Spinal cord (tissue), 10 donors: Measurements from ENCODE around the gene KDM2A. TPM values are rescaled to one million over a fixed set of nuclear protein-coding genes. Genes with fewer than 3 reads are reported as not detected.

Experiments used
- DNase-seq, 6 donors: peaks; one replicate each; pipeline versions ENCODE4 v3.0.0 to v3.0.0-alpha.2; 2013 to 2015; ENCODE audit warnings: low spot score in 6 of 6, low read depth in 4 of 6
- H3K27ac ChIP-seq: one replicate; pipeline ENCODE4 v1.5.1; 2013; ENCODE audit warnings: low read depth, low read length, control low read depth
- H3K27me3 ChIP-seq: one replicate; pipeline ENCODE4 v1.6.1; 2013; ENCODE audit warnings: low read length; ENCODE audit not compliant: control insufficient read depth, insufficient read depth
- H3K36me3 ChIP-seq: one replicate; pipeline ENCODE4 v1.6.1; 2013; ENCODE audit warnings: low read length; ENCODE audit not compliant: control insufficient read depth, insufficient read depth
- H3K4me1 ChIP-seq: one replicate; pipeline ENCODE4 v1.6.1; 2013; ENCODE audit warnings: low read length; ENCODE audit not compliant: control insufficient read depth, insufficient read depth
- H3K4me3 ChIP-seq: one replicate; pipeline ENCODE4 v1.5.1; 2013; ENCODE audit warnings: low read depth, low read length, control low read depth
- H3K9me3 ChIP-seq: one replicate; pipeline ENCODE4 v1.6.1; 2013; ENCODE audit warnings: low read length; ENCODE audit not compliant: control insufficient read depth, insufficient read depth
- WGBS: methylation state at CpG from one replicate; pipeline ENCODE4 v1.1.5; 2013; ENCODE audit warnings: missing lambda C conversion rate; ENCODE audit not compliant: insufficient coverage; 5-methylcytosine and 5-hydroxymethylcytosine counted together
- polyA plus RNA-seq, 2 donors: library from polyadenylated mRNA; unstranded; fragments of 120-200 nt; gene quantifications; one replicate each; pipeline ENCODE4 v1.2.1, GENCODE V29; 2013; ENCODE audit not compliant: insufficient read length in 2 of 2
- total RNA-seq, 2 donors: library from RNA; depleted of rRNA in 1 of 2; stranded (reverse); fragments of 120-200 nt in 1 of 2; fragments of >200 nt in 1 of 2; gene quantifications; one replicate each; pipeline versions ENCODE4 v1.2.3 to v1.2.4, GENCODE V29; 2013 to 2014
- donor health status: healthy.

The KDM2A gene
- total and polyA plus RNA-seq, 4 donors, result 46.3 to 71.5 (median 57.3) TPM

GRCh38 chr11:67287355-67288197 is 168.5 kb downstream of the KDM2A start:
- H3K36me3 ChIP-seq, result peaks cover 74% of the 10 kb centered on the region
- 83% methylated on average over 14 of the region's 14 CpGs for WGBS

GRCh38 chr11:67288198-67288451 is 169.1 kb downstream of the KDM2A start:
- Histone ChIP-seq H3K27ac (peak overlapping the region; percentile 96), H3K36me3 (peaks cover 69% of the 10 kb centered on the region), H3K9me3 (no peaks in the 10 kb centered on the region), H3K4me3 (peak overlapping the region; percentile 69), H3K27me3 (no peaks in the 10 kb centered on the region), H3K4me1 (peaks cover 53% of the 10 kb centered on the region)
- WGBS, result 37% methylated on average over 4 of the region's 4 CpGs
- DNase-seq, result no peak

More at GRCh38 chr11:67287355-67288197, 168.5 kb downstream of the KDM2A start:
- Histone ChIP-seq H3K9me3 (no peaks in the 10 kb centered on the region), H3K27me3 (no peaks in the 10 kb centered on the region), H3K4me1 (peaks cover 53% of the 10 kb centered on the region), H3K4me3 (peak overlapping the region; percentile 69), H3K27ac (peak overlapping the region; percentile 96)
- no peak for DNase-seq

- H3K4me3 ChIP-seq, result peak overlapping the region; percentile 69
- no peaks in the 10 kb centered on the region for H3K27me3 ChIP-seq
- WGBS, result under 1% methylated on average over 87 of the region's 87 CpGs
- H3K27ac ChIP-seq, result peak overlapping the region; percentile 96
- H3K9me3 ChIP-seq, result no peaks in the 10 kb centered on the region
- DNase-seq, result peak; percentile 65 to 96 (median 81)
- peaks cover 63% of the 10 kb centered on the region for H3K36me3 ChIP-seq
- peaks cover 53% of the 10 kb centered on the region for H3K4me1 ChIP-seq
Observed at GRCh38 chr11:67288452-67289225, 169.6 kb downstream of the KDM2A start.

GRCh38 chr11:67289226-67289650 is 170.2 kb downstream of the KDM2A start, which contains the start of gene ANKRD13D:
TSS of gene ANKRD13D (plus strand) at chr11:67289303. CDS start at chr11:67289461, 158 bp downstream.
- Histone ChIP-seq H3K27me3 (no peaks in the 10 kb centered on the region), H3K9me3 (no peaks in the 10 kb centered on the region), H3K27ac (peak within 1 kb of the TSS; percentile 96), H3K36me3 (peaks cover 57% of the 10 kb centered on the region), H3K4me1 (peaks cover 53% of the 10 kb centered on the region), H3K4me3 (peak within 1 kb of the TSS; percentile 69)
- no peak for DNase-seq
- WGBS, result 0% methylated on average over 50 of the region's 56 CpGs

- peak overlapping the region; percentile 68 for H3K4me3 ChIP-seq
- H3K4me1 ChIP-seq, result peaks cover 53% of the 10 kb centered on the region
- no peaks in the 10 kb centered on the region for H3K9me3 ChIP-seq
Observed at GRCh38 chr11:67289651-67290479, 170.8 kb downstream of the KDM2A start.

GRCh38 chr11:67290801-67291200 is 171.7 kb downstream of the KDM2A start:
- no peak for DNase-seq
- Histone ChIP-seq H3K4me3 (no peak overlapping the region), H3K36me3 (peaks cover 50% of the 10 kb centered on the region), H3K27me3 (no peaks in the 10 kb centered on the region), H3K9me3 (no peaks in the 10 kb centered on the region), H3K4me1 (peaks cover 52% of the 10 kb centered on the region), H3K27ac (no peak overlapping the region)
- 89% methylated on average over 7 of the region's 7 CpGs for WGBS

More at GRCh38 chr11:67289651-67290479, 170.8 kb downstream of the KDM2A start:
- H3K27ac ChIP-seq, result peak overlapping the region; percentile 25
- WGBS, result 23% methylated on average over 36 of the region's 36 CpGs
- DNase-seq, result peak in 1 of 6 donors; percentile 41
- H3K36me3 ChIP-seq, result peaks cover 54% of the 10 kb centered on the region
- no peaks in the 10 kb centered on the region for H3K27me3 ChIP-seq

GRCh38 chr11:67291481-67292381 is 172.7 kb downstream of the KDM2A start:
- H3K27ac ChIP-seq, result no peak overlapping the region
- no peak overlapping the region for H3K4me3 ChIP-seq
- H3K4me1 ChIP-seq, result peaks cover 46% of the 10 kb centered on the region
- no peaks in the 10 kb centered on the region for H3K27me3 ChIP-seq
- peaks cover 44% of the 10 kb centered on the region for H3K36me3 ChIP-seq
- no peak for DNase-seq
- H3K9me3 ChIP-seq, result peaks cover 3% of the 10 kb centered on the region
- WGBS, result 91% methylated on average over 32 of the region's 33 CpGs

GRCh38 chr11:67292671-67293070 is 173.6 kb downstream of the KDM2A start:
- Histone ChIP-seq H3K4me1 (peaks cover 37% of the 10 kb centered on the region), H3K4me3 (no peak overlapping the region), H3K36me3 (peaks cover 45% of the 10 kb centered on the region), H3K27me3 (no peaks in the 10 kb centered on the region), H3K9me3 (peaks cover 3% of the 10 kb centered on the region), H3K27ac (no peak overlapping the region)
- WGBS, result no CpG with 5 or more reads among the region's 3 CpGs
- DNase-seq, result no peak
